ENCODE measurements around the gene TSHR.
A peak's percentile ranks its signal among the peaks of the same experiment; 100 is the strongest.
"Not testable (repeated sequence)": the region's sequence is repeated elsewhere in the genome, so short reads cannot be mapped to it uniquely, and the experiment has no call there.

Gene TSHR

DNA sequence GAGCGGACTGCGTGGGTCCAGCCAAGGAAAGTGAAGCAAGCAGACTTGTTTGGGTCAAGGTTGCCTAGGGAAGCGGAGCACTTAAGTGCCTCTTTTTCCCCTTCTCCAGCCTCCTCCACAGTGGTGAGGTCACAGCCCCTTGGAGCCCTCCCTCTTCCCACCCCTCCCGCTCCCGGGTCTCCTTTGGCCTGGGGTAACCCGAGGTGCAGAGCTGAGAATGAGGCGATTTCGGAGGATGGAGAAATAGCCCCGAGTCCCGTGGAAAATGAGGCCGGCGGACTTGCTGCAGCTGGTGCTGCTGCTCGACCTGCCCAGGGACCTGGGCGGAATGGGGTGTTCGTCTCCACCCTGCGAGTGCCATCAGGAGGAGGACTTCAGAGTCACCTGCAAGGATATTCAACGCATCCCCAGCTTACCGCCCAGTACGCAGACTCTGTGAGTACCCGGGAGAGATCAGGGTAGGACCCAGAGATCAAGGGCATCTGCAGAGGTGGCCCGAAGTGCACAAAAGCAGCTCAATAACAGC lies at the start of gene TSHR:
TSS of gene TSHR (plus strand) at position 206 of the 526 bp plus-strand sequence. CDS start at position 266, 60 bp downstream.
- DNase-seq, result peak; percentile 54

DNA sequence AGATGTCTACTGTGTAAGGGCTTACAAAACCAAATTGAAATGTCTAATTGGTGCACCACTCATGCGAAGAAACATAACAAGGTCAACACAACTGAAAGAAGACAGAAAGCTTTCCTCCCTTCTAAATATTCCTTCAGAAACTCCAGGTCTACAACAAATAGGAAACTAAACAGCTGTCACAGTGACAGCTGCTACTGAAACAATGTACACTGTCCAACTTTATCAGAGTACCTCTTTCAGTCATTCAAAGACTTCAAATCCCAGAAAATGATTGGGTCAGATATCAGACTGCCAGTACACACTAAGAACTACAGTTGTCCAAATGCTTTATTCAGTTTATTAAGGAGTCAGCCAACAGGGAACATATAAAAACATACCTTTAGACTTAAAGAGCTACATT lies 49.1 kb upstream of the TSHR start:
- no peak for DNase-seq

DNA sequence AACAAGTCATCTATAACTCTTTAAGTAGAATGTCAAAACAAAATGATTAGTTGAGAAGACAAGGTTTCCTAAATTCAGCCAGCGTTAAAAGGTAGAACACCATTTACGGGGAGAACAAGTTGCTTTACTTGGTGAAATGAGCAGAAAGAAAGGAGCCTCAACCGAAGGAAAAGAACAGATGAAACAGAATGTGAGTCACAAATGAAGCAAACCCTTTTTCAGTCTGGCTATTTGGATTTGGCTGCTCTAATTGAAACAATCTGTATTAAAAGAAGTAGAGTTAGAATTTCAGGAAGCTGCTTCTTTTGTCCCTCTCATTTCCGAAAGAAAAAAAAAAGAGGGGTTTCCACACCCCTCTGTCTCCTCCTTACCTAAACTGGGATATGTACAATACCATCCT lies 48.5 kb upstream of the TSHR start:
- no peak for DNase-seq

- not testable (repeated sequence) for DNase-seq
These were observed 43.4 kb upstream of the TSHR start for GRCh38 chr14:80912013-80912412.

GRCh38 chr14:80919622-80920021 lies 35.8 kb upstream of the TSHR start:
- DNase-seq, result no peak

DNA sequence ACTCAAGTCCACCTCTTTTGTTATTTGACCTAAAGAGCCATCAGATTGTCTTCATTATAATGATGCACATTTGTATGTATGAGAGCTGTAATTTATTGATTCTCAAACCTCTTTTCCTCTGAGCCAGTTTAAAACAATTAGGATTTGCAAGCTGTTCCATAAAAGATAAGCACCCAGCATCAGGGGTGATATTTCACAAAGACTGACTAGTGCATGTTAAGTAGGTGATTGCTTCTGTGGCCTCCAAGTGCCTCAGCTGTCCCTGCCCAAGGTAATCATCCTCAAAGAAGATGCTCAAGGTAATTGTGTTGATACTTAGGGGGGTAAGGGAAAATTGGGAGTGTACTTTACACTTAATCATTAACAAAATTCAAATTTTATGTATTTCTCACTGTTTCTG lies 32.1 kb upstream of the TSHR start:
- no peak for DNase-seq

- no peak for DNase-seq
These were observed 30.9 kb upstream of the TSHR start for GRCh38 chr14:80924365-80925103.

- DNase-seq, result no peak
These were observed 28.9 kb upstream of the TSHR start for GRCh38 chr14:80926397-80927082.

GRCh38 chr14:80927083-80927989 lies 28.1 kb upstream of the TSHR start:
- no peak for DNase-seq

GRCh38 chr14:80930095-80930494 lies 25.3 kb upstream of the TSHR start:
- no peak for DNase-seq

GRCh38 chr14:80930836-80931389 lies 24.5 kb upstream of the TSHR start:
- no peak for DNase-seq

GRCh38 chr14:80933282-80933681 lies 22.1 kb upstream of the TSHR start:
- DNase-seq, result no peak

GRCh38 chr14:80933686-80934085 lies 21.7 kb upstream of the TSHR start:
- DNase-seq, result no peak

DNA sequence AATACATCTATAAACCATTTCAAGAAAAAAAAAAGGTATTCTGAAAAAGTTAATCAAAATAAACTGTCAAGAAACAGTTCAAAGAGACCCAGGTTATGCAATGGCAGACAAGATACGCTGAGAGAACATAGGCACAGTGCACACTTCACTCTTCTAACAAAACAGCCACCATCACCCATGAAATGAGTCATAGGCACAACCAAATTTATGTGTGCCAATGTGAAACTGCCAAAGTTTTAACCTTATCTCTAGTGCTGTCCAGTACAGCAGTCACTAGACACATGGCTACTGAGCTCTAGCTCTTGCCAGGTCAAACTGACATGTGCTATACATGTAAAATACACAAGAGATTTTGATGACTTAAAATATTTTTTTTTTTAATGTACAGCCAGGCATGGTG lies 15.3 kb upstream of the TSHR start:
- no peak for DNase-seq

DNA sequence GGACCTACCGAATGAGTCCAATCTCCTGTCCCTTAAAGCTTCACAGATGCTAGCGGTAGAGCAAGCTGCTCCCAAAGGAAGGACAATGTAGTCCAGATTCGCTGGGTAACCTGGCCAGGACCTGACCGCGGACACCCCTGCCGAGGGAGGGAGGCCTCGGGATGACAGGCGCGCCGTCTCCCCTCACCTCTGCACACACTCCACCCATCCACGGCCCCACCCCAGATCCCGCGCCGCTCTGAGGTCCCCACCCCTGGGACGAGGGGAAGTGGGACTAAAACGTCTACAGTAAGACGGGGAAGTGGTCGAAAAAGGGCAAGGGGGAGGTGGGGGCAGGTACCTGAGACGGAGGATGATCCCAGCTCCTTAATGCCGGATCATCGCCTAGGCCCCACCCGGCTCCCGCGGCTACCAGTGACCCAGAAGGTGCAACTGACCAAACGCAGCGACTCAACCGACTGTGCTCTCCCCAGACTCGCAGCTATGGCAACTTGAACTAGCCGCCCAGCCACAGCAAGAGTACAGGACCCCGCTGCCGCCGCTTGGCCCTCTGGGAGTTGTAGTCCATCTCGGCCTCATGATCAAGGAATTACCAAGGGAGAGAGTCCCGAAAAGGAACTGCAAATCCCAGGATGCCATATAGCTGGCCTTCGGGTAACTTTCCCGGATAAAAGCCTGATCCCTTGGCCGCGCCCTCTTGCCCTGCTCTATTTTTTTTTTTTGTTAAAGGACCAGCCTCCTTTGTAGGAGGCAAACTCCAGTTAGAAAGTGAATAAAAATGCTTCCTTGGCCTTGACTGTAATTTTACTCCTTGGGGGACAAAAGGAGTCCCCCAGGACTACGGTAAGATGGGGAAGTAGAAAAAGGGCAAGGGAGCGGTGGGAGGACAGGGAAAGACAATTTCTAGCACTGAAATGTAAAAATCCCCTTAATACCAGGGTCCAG lies 13.9 kb upstream of the TSHR start, which contains the start of gene CEP128:
TSS of gene CEP128 (minus strand) at position 498 of the 945 bp plus-strand sequence.
- DNase-seq, result peak; percentile 99

DNA sequence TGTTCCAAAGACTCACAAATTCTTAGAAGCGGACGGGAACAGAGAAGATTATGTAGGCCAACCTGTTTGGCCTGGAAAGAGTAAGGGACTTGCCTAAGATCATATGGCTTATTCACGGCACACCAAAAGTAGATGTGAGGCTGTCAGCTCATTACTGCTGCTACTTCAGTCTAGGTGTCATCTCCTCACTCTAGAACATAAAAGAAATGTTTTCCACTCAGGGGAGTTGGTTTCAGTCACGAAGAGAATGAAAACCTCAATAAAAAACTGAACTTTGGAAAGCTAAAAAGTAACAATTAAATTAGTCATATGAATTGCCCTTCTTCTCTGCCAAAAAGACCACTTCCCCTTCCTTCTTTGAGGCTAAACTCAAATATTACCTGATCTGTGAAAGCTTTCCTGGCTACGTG lies 13.2 kb upstream of the TSHR start:
- DNase-seq, result no peak

DNA sequence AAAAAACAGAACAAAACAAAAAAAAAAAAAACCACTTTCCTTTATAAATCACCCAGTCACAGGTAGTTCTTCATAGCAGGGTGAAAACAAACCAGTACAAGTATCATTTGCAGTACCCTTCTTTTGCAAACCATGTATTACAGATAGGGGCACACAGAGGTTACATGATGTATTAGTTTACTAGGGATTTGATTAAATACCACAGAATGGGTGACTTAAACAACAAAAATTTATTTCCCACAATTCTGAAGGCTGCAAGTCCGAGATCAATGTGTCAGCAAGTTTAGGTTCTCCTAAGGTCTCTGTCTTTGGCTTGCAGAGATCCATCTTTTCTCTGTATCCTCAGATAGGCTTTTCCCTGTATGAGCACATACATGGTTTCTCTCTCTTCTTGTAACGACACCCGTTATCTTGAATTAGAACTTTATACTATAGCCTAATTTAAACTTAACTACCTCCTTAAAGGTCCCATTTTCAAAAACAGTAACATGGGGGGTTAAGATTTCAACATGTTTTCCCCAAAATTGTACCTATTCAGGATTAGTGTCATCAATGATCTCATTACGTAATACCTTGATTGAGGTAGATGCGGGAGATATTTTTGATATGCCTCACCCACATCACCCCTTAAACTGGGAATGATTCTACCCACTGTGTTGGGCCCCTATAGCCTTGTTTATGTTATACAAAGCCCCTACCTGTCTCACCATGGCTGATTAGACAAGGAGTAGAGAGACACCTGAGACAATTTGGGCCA lies 10.4 kb upstream of the TSHR start:
- DNase-seq, result no peak

- DNase-seq, result no peak
These were observed 9.2 kb upstream of the TSHR start for GRCh38 chr14:80946187-80946586.

GRCh38 chr14:80946797-80947196 lies 8.6 kb upstream of the TSHR start:
- no peak for DNase-seq

- no peak for DNase-seq
These were observed 7.1 kb upstream of the TSHR start for GRCh38 chr14:80948291-80948690.

DNA sequence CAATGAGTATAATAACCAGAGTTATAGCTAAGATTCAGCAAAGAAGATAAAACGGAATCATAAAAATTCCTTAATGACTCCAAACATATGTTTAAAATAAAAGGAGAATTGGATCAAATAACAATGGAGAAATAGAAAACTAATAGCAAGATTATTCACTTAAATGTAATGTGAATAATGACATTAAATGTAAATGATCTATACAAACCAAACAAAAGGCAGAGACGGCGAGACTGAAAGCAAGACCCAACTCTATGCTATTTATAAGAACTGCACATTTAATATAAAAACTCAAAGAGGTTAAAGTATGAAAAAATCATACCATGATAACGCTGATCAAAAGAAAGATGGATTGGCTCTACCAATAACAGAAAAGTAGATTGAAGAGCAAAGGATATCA lies 3.9 kb upstream of the TSHR start:
- no peak for DNase-seq

Measured in retina (tissue), 1 donor.